Measurements from ENCODE around the gene GRIN2A.

Gene GRIN2A

GRCh38 chr16:10085078-10085798, 97.0 kb downstream of the GRIN2A start:
- DNase-seq (ENCODE audit: low read depth): no peak

GRCh38 chr16:10083301-10083700, 98.9 kb downstream of the GRIN2A start:
- no peak for DNase-seq (ENCODE audit: low read depth)

GRCh38 chr16:10081201-10081940, 100.9 kb downstream of the GRIN2A start:
- no peak for DNase-seq (ENCODE audit: low read depth)

GRCh38 chr16:10080051-10080772, 102.0 kb downstream of the GRIN2A start:
- DNase-seq (ENCODE audit: low read depth): no peak

GRCh38 chr16:10078541-10078949, 103.7 kb downstream of the GRIN2A start:
- no peak for DNase-seq (ENCODE audit: low read depth)

- DNase-seq (ENCODE audit: low read depth): no peak
Observed at GRCh38 chr16:10077861-10078260, 104.4 kb downstream of the GRIN2A start.

- no peak for DNase-seq (ENCODE audit: low read depth)
Observed at GRCh38 chr16:10076037-10076436, 106.2 kb downstream of the GRIN2A start.

- DNase-seq (ENCODE audit: low read depth): no peak
Observed at GRCh38 chr16:10070591-10070990, 111.6 kb downstream of the GRIN2A start.

- DNase-seq (ENCODE audit: low read depth): no peak
Observed at GRCh38 chr16:10069374-10069773, 112.9 kb downstream of the GRIN2A start.

GRCh38 chr16:10067835-10068234, 114.4 kb downstream of the GRIN2A start:
- DNase-seq (ENCODE audit: low read depth): no peak

- DNase-seq (ENCODE audit: low read depth): no peak
Observed at GRCh38 chr16:10067406-10067805, 114.8 kb downstream of the GRIN2A start.

GRCh38 chr16:10065019-10065418, 117.2 kb downstream of the GRIN2A start:
- no peak for DNase-seq (ENCODE audit: low read depth)

GRCh38 chr16:10048850-10049249, 133.4 kb downstream of the GRIN2A start:
- DNase-seq (ENCODE audit: low read depth): no peak

- no peak for DNase-seq (ENCODE audit: low read depth)
Observed at GRCh38 chr16:10045947-10046346, 136.3 kb downstream of the GRIN2A start.

- DNase-seq (ENCODE audit: low read depth): no peak
Observed at GRCh38 chr16:10045291-10045775, 136.9 kb downstream of the GRIN2A start.

GRCh38 chr16:10040136-10041080, 141.8 kb downstream of the GRIN2A start:
- DNase-seq (ENCODE audit: low read depth): no peak

- no peak for DNase-seq (ENCODE audit: low read depth)
Observed at GRCh38 chr16:10039220-10040096, 142.8 kb downstream of the GRIN2A start.

- no peak for DNase-seq (ENCODE audit: low read depth)
Observed at GRCh38 chr16:10037751-10038150, 144.5 kb downstream of the GRIN2A start.

GRCh38 chr16:10036956-10037355, 145.3 kb downstream of the GRIN2A start:
- no peak for DNase-seq (ENCODE audit: low read depth)

- DNase-seq (ENCODE audit: low read depth): no peak
Observed at GRCh38 chr16:10033556-10033955, 148.7 kb downstream of the GRIN2A start.

GRCh38 chr16:10031955-10032354, 150.3 kb downstream of the GRIN2A start:
- DNase-seq (ENCODE audit: low read depth): no peak
